ENCODE results near the gene ULK3. TPM values are rescaled to one million over a fixed set of nuclear protein-coding genes. Genes with fewer than 3 reads are reported as not detected.

The ULK3 gene
- total and polyA plus RNA-seq, 2 of the 4 experiments (the other 2 are of a cell fraction) = 11.8 to 22.7 TPM

DNA sequence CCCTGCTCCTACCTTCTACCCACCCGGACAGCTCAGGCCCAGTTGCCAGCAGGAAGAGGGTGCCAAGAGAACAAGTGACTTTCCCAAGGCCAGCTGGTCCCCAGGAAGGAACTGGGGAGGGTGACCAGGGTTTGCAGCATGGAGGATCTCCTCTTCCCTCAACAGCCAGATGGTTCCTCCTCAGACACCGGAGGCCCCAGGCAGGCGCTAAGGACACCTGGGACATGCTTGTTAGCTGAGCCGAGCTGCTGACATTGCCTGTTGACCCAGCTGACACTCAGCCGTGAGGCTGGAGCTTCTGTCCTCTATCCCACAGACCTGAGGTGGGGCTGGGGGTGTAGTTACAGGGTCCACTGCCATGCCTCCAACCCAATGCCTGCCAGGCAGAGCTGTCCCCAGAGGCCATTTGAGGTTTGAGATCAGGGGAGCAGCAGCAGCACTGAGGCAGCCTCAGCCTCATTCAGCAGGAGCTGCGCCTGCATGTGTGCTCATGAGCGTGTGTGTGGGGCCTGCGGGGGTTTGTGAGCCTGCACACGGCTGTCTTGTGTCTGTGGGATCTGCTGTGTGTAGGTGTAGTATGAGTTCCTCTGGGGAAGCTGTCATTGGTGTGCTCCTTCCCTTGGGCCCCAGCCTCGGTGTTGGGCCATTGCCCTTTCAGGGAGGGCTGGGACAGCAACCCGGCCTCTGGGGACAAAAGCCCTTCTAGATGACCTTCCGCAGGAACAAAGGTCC, 9.4 kb downstream of the ULK3 start:
- H2AK9ac ChIP-seq (replicated peaks; ENCODE audit: low read depth, low read length, poor library complexity) = peak overlapping the region; percentile 50
- no peak overlapping the region for H3K14ac ChIP-seq (replicated peaks; ENCODE audit: low read depth, low read length)
- no peak overlapping the region for H3K23ac ChIP-seq (ENCODE audit: low read depth, low read length)
- dilution Hi-C loops (cut with HindIII; ENCODE audit: low sequenced_read_pairs, unreplicated experiment) (no loop called here), intact Hi-C loops (cut with micrococcal nuclease) (no loop called here), in situ Hi-C loops (cut with MboI; ENCODE audit: low sequenced_read_pairs) (no loop called here)
- no peak overlapping the region for H3K18ac ChIP-seq (ENCODE audit: low read depth, low read length)
- H2AK5ac ChIP-seq (ENCODE audit: low read depth, low read length) = no peak overlapping the region
- BruUV-seq (replicated peaks) = no TSS peak
- TF ChIP-seq SMC3 (IDR thresholded peaks at IDR 0.05; ENCODE audit: low read depth, low read length) (no peak), RFX5 (IDR thresholded peaks at IDR 0.05; ENCODE audit: low read depth, low read length) (no peak), MAZ (IDR thresholded peaks at IDR 0.05; ENCODE audit: borderline replicate concordance, low read depth, low read length) (no peak), MXI1 (IDR thresholded peaks at IDR 0.05; ENCODE audit: borderline replicate concordance, low read depth, low read length) (no peak), BHLHE40 (IDR thresholded peaks at IDR 0.05; ENCODE audit: low read depth, low read length) (no peak), RCOR1 (IDR thresholded peaks at IDR 0.05; ENCODE audit: insufficient replicate concordance, low read length) (no peak)
- TF ChIP-seq, protein P1, sequence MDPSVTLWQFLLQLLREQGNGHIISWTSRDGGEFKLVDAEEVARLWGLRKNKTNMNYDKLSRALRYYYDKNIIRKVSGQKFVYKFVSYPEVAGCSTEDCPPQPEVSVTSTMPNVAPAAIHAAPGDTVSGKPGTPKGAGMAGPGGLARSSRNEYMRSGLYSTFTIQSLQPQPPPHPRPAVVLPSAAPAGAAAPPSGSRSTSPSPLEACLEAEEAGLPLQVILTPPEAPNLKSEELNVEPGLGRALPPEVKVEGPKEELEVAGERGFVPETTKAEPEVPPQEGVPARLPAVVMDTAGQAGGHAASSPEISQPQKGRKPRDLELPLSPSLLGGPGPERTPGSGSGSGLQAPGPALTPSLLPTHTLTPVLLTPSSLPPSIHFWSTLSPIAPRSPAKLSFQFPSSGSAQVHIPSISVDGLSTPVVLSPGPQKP (IDR thresholded peaks at IDR 0.05; ENCODE audit: borderline replicate concordance, low read depth, low read length) = no peak
- no peaks in the 10 kb centered on the region; the same call in 1 of the 2 replicates for H4K20me1 ChIP-seq (ENCODE audit: insufficient read depth, low read length)
- H2BK15ac ChIP-seq (ENCODE audit: low read depth, low read length) = no peak overlapping the region
- H4K91ac ChIP-seq (ENCODE audit: insufficient read depth, low read depth, low read length) = no peak overlapping the region
- no peaks in the 10 kb centered on the region for H3K79me1 ChIP-seq (ENCODE audit: low read depth in 1 of 2, low read length in 2 of 2)
- H4K8ac ChIP-seq (ENCODE audit: low read depth in 2 of 2, low read length in 2 of 2) = no peak overlapping the region
- ChIA-PET CTCF (interaction anchor here (1.3 kb wide), 1 partner anchor 62 kb away, joined by 5 read pairs; no protein-coding TSS in a partner anchor), POLR2A (ENCODE audit: unreplicated experiment) (no interaction called here)
- H3K9me3 ChIP-seq (ENCODE audit: control insufficient read depth, insufficient read depth, low read length) = no peaks in the 10 kb centered on the region
- no peak overlapping the region for H4K5ac ChIP-seq (ENCODE audit: low read depth, low read length)
- 84% methylated on average over 5 of the region's 12 CpGs; no CpG with 5 or more reads in 1 of the 2 experiments for WGBS, 2 experiments (ENCODE audit: extremely low coverage in 2 of 2, insufficient read length in 1 of 2)
- H2AFZ ChIP-seq (replicated peaks; ENCODE audit: low read length, poor library complexity) = no peak overlapping the region
- no peaks in the 10 kb centered on the region for H3K9me1 ChIP-seq (ENCODE audit: insufficient read depth, low read length)
- H2BK120ac ChIP-seq (ENCODE audit: low read depth, low read length) = no peak overlapping the region
- H3K27ac ChIP-seq (ENCODE audit: insufficient read depth, low read length) = no peak overlapping the region
- H3K27me3 ChIP-seq (ENCODE audit: control insufficient read depth, insufficient read depth, low read length) = peaks cover 5% of the 10 kb centered on the region
- no peak overlapping the region for H3K4ac ChIP-seq (ENCODE audit: low read depth, low read length)
- no peak overlapping the region for H3K56ac ChIP-seq (ENCODE audit: extremely low read depth, insufficient read depth, low read length)
- H2BK20ac ChIP-seq (ENCODE audit: low read depth, low read length) = no peak overlapping the region
- peaks cover 3% of the 10 kb centered on the region; the same call in 1 of the 2 replicates for H3K36me3 ChIP-seq (ENCODE audit: control insufficient read depth, insufficient read depth, low read length)
- no peak overlapping the region for H3K9ac ChIP-seq (ENCODE audit: low read depth, low read length)
- H2BK5ac ChIP-seq (ENCODE audit: low read depth, low read length, poor library complexity, severe bottlenecking) = no peak overlapping the region
- H3K4me3 ChIP-seq (ENCODE audit: insufficient read depth, low read depth, low read length) = no peak overlapping the region
- no peak for ATAC-seq (ENCODE audit: low read depth)
- no peak for DNase-seq
- no peaks in the 10 kb centered on the region for H3K4me1 ChIP-seq (ENCODE audit: control insufficient read depth, insufficient read depth, low read length)
- no peak overlapping the region for H3K4me2 ChIP-seq (ENCODE audit: low read depth, low read length)

Measured in IMR-90 (cell line).